ACC112 (cell line): ENCODE measurements around the gene EDEM2.
A peak's percentile ranks its signal among the peaks of the same experiment; 100 is the strongest.

Experiments
- H2AFZ ChIP-seq: fragments of 200-600 bp; sonication (generic); one replicate; pipeline ENCODE4 v1.6.0; 2017; ENCODE audit warnings: antibody characterized with exemption, low read length; ENCODE audit not compliant: unreplicated experiment
- H3K27ac ChIP-seq: fragments of 200-600 bp; sonication (generic); 2 replicates; pipeline ENCODE4 v1.5.1; 2014; ENCODE audit warnings: low read depth, mild to moderate bottlenecking, antibody characterized with exemption, low read length, moderate library complexity
- H3K27me3 ChIP-seq: fragments of 200-600 bp; sonication (generic); 2 replicates; pipeline ENCODE4 v1.6.1; 2014; ENCODE audit warnings: mild to moderate bottlenecking, antibody characterized with exemption, low read length, moderate library complexity, mixed read lengths; ENCODE audit not compliant: insufficient read depth
- H3K36me3 ChIP-seq: fragments of 200-600 bp; sonication (generic); 2 replicates; pipeline ENCODE4 v1.6.1; 2016; ENCODE audit warnings: mild to moderate bottlenecking, antibody characterized with exemption, low read length, moderate library complexity, mixed read lengths; ENCODE audit not compliant: insufficient read depth
- H3K4me1 ChIP-seq: fragments of 200-600 bp; sonication (generic); one replicate; pipeline ENCODE4 v1.6.1; 2016; ENCODE audit warnings: low read length, mixed read lengths; ENCODE audit not compliant: insufficient read depth, unreplicated experiment, control insufficient read depth
- H3K4me3 ChIP-seq: fragments of 200-600 bp; sonication (generic); 2 replicates; pipeline ENCODE4 v1.5.1; 2014; ENCODE audit warnings: mild to moderate bottlenecking, low read depth, low read length
- H3K79me2 ChIP-seq: fragments of 200-600 bp; sonication (generic); one replicate; pipeline ENCODE4 v1.6.0; 2016; ENCODE audit warnings: low read length; ENCODE audit not compliant: control insufficient read depth, unreplicated experiment, insufficient read depth

EDEM2 gene

DNA sequence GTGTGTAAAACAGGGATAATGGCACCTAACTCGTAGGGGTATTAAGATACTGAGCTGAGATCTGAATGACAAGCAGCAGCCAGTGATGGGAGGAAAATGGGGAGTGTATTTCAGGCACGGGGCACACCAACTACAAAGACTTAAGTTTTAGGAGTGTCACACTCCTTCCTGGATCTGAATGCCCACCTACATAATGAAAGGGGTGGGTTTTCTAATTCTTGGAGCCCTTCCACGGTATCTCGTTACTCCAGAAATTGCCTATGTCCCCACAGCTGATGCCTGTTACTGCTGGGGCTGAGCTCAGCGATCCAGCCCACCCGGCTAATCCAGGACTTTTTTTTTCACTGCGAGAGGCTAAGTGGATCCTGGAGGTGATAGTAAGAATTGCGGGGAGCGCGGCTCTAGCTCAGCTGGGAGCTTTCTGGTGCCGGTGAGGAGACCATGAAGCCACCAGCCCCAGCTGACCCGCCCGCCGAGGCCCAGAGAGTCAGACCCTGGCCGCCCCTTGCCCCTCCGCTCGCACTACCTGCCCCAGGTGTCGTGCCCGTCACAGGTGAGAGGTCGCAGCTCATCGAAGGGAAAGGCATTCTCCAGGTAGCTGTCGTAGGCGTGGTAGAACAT lies 727 bp downstream of the EDEM2 start:
- Histone ChIP-seq H3K36me3 (no peaks in the 10 kb centered on the region), H2AFZ (peak overlapping the region; percentile 86), H3K79me2 (no peaks in the 10 kb centered on the region), H3K4me3 (peak overlapping the region; percentile 86), H3K27ac (no peak overlapping the region), H3K4me1 (peaks cover 9% of the 10 kb centered on the region), H3K27me3 (no peaks in the 10 kb centered on the region)

DNA sequence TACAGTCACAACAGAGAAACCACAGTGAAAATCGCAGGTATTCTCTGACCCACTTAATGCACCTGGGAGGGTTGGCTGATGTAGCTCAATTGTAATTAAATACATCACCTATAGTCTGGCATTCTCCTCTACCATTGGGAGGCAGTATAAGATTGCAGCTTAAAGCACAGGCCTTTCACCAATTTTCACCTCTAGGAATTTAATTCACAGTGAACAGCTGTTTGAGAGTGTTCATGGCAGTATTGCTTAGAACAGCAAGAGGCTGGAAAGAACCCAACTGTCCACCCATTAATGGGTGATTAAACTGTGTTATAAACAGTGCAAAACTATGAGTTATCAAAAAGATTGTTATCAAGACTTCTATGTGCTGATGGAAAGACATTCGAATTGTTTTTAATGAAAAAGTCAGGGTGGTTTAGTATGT lies 2.0 kb downstream of the EDEM2 start:
- H3K36me3 ChIP-seq = no peaks in the 10 kb centered on the region
- no peak overlapping the region for H2AFZ ChIP-seq
- H3K27ac ChIP-seq = no peak overlapping the region
- H3K4me3 ChIP-seq = no peak overlapping the region
- no peaks in the 10 kb centered on the region for H3K27me3 ChIP-seq
- H3K4me1 ChIP-seq = peaks cover 9% of the 10 kb centered on the region
- no peaks in the 10 kb centered on the region for H3K79me2 ChIP-seq

- peaks cover 9% of the 10 kb centered on the region for H3K4me1 ChIP-seq
- H3K36me3 ChIP-seq = no peaks in the 10 kb centered on the region
- no peak overlapping the region for H3K27ac ChIP-seq
- no peaks in the 10 kb centered on the region for H3K79me2 ChIP-seq
- no peak overlapping the region for H3K4me3 ChIP-seq
- no peak overlapping the region for H2AFZ ChIP-seq
- H3K27me3 ChIP-seq = no peaks in the 10 kb centered on the region
Measured at GRCh38 chr20:35144694-35145093, 2.4 kb downstream of the EDEM2 start.

GRCh38 chr20:35135867-35136586 lies 11.1 kb downstream of the EDEM2 start:
- no peaks in the 10 kb centered on the region for H3K27me3 ChIP-seq
- H3K4me1 ChIP-seq = peaks cover 35% of the 10 kb centered on the region
- peaks cover 10% of the 10 kb centered on the region; the same call in 1 of the 2 replicates for H3K36me3 ChIP-seq
- peak overlapping the region; percentile 66 for H3K27ac ChIP-seq
- H3K79me2 ChIP-seq = no peaks in the 10 kb centered on the region
- H2AFZ ChIP-seq = no peak overlapping the region
- H3K4me3 ChIP-seq = no peak overlapping the region

DNA sequence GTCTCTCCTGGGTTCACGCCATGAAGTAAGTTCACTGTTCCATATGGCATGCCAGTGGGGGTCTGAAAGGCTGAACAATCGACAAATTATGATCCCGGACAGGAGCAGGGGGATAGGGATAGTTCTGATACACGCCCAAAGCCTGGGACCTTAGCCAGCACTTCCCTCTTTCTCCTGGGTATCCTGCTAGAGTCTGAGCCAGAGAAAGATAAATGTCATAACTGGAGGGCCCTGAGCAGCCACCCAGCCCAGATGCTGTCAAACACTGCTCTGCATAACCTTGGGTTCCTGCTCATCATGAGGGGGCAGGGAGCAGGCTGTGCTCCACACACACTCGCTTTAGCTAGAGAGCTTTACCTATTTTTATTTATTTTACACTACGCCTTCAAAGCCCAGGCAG lies 12.3 kb downstream of the EDEM2 start:
- no peaks in the 10 kb centered on the region for H3K79me2 ChIP-seq
- H3K4me1 ChIP-seq = peaks cover 38% of the 10 kb centered on the region
- peaks cover 10% of the 10 kb centered on the region; the same call in 1 of the 2 replicates for H3K36me3 ChIP-seq
- H3K27ac ChIP-seq = peak overlapping the region; percentile 66
- peak overlapping the region; percentile 4 for H2AFZ ChIP-seq
- no peaks in the 10 kb centered on the region for H3K27me3 ChIP-seq
- no peak overlapping the region for H3K4me3 ChIP-seq

- H3K4me1 ChIP-seq = peaks cover 41% of the 10 kb centered on the region
- no peak overlapping the region for H3K4me3 ChIP-seq
- peaks cover 10% of the 10 kb centered on the region; the same call in 1 of the 2 replicates for H3K36me3 ChIP-seq
- H3K79me2 ChIP-seq = no peaks in the 10 kb centered on the region
- peak overlapping the region; percentile 4 for H2AFZ ChIP-seq
- H3K27me3 ChIP-seq = no peaks in the 10 kb centered on the region
- H3K27ac ChIP-seq = peak overlapping the region; percentile 66
Measured at GRCh38 chr20:35134472-35134871, 12.7 kb downstream of the EDEM2 start.

DNA sequence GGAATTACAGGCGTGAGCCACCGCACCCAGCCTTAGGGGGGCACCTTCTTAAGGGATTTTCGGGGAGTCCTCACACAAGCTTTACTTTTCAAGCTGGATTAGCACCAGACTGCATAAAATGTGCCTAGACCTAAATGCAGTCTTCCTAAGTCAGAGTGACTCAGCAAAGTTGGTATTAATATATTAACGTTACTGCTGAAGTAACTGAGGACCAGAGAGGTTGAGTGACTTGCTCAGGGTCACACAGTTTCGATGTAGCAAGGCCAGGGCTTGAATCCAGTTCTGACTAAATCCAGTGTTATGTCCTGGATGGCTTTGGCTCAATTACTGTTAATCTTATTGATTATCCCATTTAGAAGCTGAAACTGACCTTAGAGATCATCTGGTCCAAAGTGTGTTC lies 13.4 kb downstream of the EDEM2 start:
- Histone ChIP-seq H3K4me1 (peaks cover 46% of the 10 kb centered on the region), H3K36me3 (peaks cover 10% of the 10 kb centered on the region; the same call in 1 of the 2 replicates), H2AFZ (no peak overlapping the region), H3K27ac (peak overlapping the region; percentile 66), H3K27me3 (no peaks in the 10 kb centered on the region), H3K79me2 (no peaks in the 10 kb centered on the region), H3K4me3 (no peak overlapping the region)

- no peak overlapping the region for H2AFZ ChIP-seq
- no peaks in the 10 kb centered on the region for H3K79me2 ChIP-seq
- peaks cover 9% of the 10 kb centered on the region; the same call in 1 of the 2 replicates for H3K36me3 ChIP-seq
- H3K4me1 ChIP-seq = peaks cover 46% of the 10 kb centered on the region
- H3K27ac ChIP-seq = peak overlapping the region; percentile 66; the same call in 1 of the 2 replicates
- no peaks in the 10 kb centered on the region for H3K27me3 ChIP-seq
- H3K4me3 ChIP-seq = no peak overlapping the region
Measured at GRCh38 chr20:35133031-35133430, 14.1 kb downstream of the EDEM2 start.

DNA sequence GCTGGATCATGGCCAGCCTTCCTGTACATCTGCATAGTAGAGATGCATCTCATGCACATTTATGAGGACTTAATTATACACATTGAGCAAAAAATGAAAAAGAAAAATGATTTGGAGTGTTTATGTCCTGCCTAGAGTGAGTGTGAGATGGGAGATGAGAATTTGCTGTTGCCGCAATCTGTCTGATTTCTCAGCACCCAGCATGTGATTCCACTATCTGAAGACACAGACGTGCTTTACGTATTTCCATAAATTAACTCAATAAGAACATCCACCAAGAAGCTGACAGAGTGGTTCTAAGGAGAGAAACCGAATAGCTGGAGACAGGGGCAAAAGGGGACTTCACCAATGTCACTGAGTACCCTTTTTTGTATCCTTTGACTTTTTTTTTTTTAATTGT lies 15.2 kb downstream of the EDEM2 start:
- peaks cover 4% of the 10 kb centered on the region; the same call in 1 of the 2 replicates for H3K36me3 ChIP-seq
- no peak overlapping the region for H3K27ac ChIP-seq
- H3K79me2 ChIP-seq = no peaks in the 10 kb centered on the region
- H3K27me3 ChIP-seq = no peaks in the 10 kb centered on the region
- no peak overlapping the region for H3K4me3 ChIP-seq
- H3K4me1 ChIP-seq = peaks cover 45% of the 10 kb centered on the region
- no peak overlapping the region for H2AFZ ChIP-seq

- H3K36me3 ChIP-seq = peaks cover 4% of the 10 kb centered on the region; the same call in 1 of the 2 replicates
- no peaks in the 10 kb centered on the region for H3K27me3 ChIP-seq
- H2AFZ ChIP-seq = no peak overlapping the region
- H3K27ac ChIP-seq = peak overlapping the region; percentile 7; the same call in 1 of the 2 replicates
- H3K79me2 ChIP-seq = no peaks in the 10 kb centered on the region
- peaks cover 22% of the 10 kb centered on the region for H3K4me1 ChIP-seq
- no peak overlapping the region for H3K4me3 ChIP-seq
Measured at GRCh38 chr20:35129647-35130069, 17.5 kb downstream of the EDEM2 start.

DNA sequence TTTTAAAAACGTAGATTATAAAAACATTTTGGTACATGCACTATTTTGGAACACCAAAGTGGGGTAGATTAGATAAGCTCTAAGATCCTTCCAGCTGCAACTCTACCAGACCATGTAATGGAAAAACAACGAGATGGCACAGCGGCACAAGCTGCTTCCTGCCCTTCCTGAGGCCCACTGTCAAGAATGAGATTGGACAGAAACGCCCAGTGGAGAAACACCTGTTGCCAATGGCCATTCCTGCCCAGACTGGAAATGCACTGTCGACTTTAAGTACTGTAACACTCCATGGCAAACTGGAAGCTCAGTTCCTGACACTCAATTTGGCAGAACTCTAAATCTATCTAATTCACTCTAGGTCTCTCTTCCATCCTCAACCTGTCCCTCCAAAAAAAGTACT lies 21.4 kb downstream of the EDEM2 start:
- Histone ChIP-seq H3K36me3 (peaks cover 4% of the 10 kb centered on the region; the same call in 1 of the 2 replicates), H3K27ac (no peak overlapping the region), H3K79me2 (no peaks in the 10 kb centered on the region), H3K27me3 (no peaks in the 10 kb centered on the region), H3K4me3 (no peak overlapping the region), H3K4me1 (peaks cover 11% of the 10 kb centered on the region), H2AFZ (no peak overlapping the region)
